GM18520 (cell line): ENCODE results near the gene ADAM17.
"Not testable (repeated sequence)": the region's sequence is repeated elsewhere in the genome, so short reads cannot be mapped to it uniquely, and the experiment has no call there.

Source experiments
- ATAC-seq: cut with Tn5 transposase; IDR thresholded peaks from one replicate; pipeline ENCODE4 v1.9.1; 2021; ENCODE audit not compliant: unreplicated experiment

Gene ADAM17

GRCh38 chr2:9524291-9524690, 31.3 kb downstream of the ADAM17 start:
- no peak for ATAC-seq

GRCh38 chr2:9519250-9519649, 36.4 kb downstream of the ADAM17 start:
- ATAC-seq: no peak

- no peak for ATAC-seq
Observed at GRCh38 chr2:9518780-9519179, 36.9 kb downstream of the ADAM17 start.

GRCh38 chr2:9518163-9518562, 37.5 kb downstream of the ADAM17 start:
- no peak for ATAC-seq

- no peak for ATAC-seq
Observed at GRCh38 chr2:9517118-9517782, 38.4 kb downstream of the ADAM17 start.

GRCh38 chr2:9513946-9514345, 41.7 kb downstream of the ADAM17 start:
- ATAC-seq: not testable (repeated sequence)

GRCh38 chr2:9508931-9509330, 46.7 kb downstream of the ADAM17 start:
- ATAC-seq: no peak

GRCh38 chr2:9498210-9498609, 57.4 kb downstream of the ADAM17 start:
- ATAC-seq: no peak

- ATAC-seq: no peak
Observed at GRCh38 chr2:9497017-9497416, 58.6 kb downstream of the ADAM17 start.

GRCh38 chr2:9494081-9494480, 61.5 kb downstream of the ADAM17 start:
- no peak for ATAC-seq

- ATAC-seq: no peak
Observed at GRCh38 chr2:9493478-9493877, 62.2 kb downstream of the ADAM17 start.

- ATAC-seq: no peak
Observed at GRCh38 chr2:9492927-9493326, 62.7 kb downstream of the ADAM17 start.

- no peak for ATAC-seq
Observed at GRCh38 chr2:9490789-9491188, 64.8 kb downstream of the ADAM17 start.

GRCh38 chr2:9488583-9489547, 66.8 kb downstream of the ADAM17 start:
- ATAC-seq: no peak

GRCh38 chr2:9484533-9484932, 71.1 kb downstream of the ADAM17 start:
- ATAC-seq: no peak

- ATAC-seq: no peak
Observed at GRCh38 chr2:9483107-9483506, 72.5 kb downstream of the ADAM17 start.

- no peak for ATAC-seq
Observed at GRCh38 chr2:9480157-9480556, 75.5 kb downstream of the ADAM17 start.

GRCh38 chr2:9478526-9478925, 77.1 kb downstream of the ADAM17 start:
- ATAC-seq: no peak

GRCh38 chr2:9477914-9478313, 77.7 kb downstream of the ADAM17 start:
- ATAC-seq: no peak

- peak; percentile 74 for ATAC-seq
Observed at GRCh38 chr2:9474361-9475057, 81.1 kb downstream of the ADAM17 start, which contains the start of gene IAH1. Gene IAH1 (plus strand): TSS chr2:9474551. CDS start chr2:9474567, 16 bp downstream.

GRCh38 chr2:9473985-9474360, 81.7 kb downstream of the ADAM17 start:
- ATAC-seq: no peak
